Stimulated activated CD4-positive, alpha-beta T cell treated with anti-CD3 and anti-CD28 coated beads, Interleukin-1b, Interleukin-23, amount 100 ng/mL, for 4 hours (primary cell): ENCODE measurements around the gene ATF5.
"Not testable (repeated sequence)": the region's sequence is repeated elsewhere in the genome, so short reads cannot be mapped to it uniquely, and the experiment has no call there.

Source experiments
- DNase-seq, 2 donors: peaks; one replicate each; pipeline ENCODE4 v3.0.0-alpha.2; 2020; ENCODE audit warnings: low read depth in 2 of 2

Gene ATF5

DNA sequence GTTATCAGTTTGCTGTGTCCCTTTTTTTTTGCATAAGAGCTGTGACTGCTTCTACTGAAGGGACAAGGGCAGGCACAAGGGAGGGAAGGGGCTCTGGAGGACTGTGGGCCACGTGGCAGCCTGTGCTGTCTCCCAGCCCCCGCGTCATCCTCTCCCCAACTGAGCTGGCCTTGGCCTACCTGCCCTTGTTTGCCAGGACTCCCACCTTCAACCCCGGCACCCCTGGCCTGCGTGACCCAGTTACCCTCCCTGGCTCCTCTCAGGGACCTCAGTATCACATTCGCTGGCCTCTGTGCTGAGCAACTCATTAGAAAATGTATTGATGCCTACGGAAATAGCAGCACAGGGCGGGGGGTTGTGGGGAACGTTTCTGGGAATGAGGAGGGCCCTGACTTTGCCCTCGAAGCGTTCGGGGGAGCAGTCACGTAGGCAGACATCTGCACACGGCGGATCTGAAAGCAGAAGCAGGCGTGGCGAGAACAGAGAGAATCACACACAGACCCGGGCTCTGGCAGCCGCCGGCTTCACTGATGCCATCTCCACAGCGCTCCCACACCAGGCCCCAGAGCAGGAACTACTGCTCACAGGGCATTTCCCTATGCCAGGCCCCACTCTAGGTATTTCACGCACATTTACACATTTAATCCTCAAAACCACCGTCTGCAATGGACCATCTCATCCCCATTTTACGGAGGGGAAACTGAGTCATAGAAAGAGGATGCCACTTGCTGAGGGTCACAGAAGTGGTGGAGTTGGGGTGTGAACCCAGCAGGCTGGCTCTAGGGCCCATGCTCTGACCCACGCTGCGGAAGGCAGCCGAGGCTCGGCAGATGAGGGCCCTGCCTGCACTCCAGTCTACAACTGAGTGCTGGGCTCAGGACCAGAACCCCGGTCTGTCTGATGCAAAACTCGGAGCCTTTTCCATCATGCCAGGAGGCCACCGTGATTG, 5.7 kb upstream of the ATF5 start:
- DNase-seq, result no peak

DNA sequence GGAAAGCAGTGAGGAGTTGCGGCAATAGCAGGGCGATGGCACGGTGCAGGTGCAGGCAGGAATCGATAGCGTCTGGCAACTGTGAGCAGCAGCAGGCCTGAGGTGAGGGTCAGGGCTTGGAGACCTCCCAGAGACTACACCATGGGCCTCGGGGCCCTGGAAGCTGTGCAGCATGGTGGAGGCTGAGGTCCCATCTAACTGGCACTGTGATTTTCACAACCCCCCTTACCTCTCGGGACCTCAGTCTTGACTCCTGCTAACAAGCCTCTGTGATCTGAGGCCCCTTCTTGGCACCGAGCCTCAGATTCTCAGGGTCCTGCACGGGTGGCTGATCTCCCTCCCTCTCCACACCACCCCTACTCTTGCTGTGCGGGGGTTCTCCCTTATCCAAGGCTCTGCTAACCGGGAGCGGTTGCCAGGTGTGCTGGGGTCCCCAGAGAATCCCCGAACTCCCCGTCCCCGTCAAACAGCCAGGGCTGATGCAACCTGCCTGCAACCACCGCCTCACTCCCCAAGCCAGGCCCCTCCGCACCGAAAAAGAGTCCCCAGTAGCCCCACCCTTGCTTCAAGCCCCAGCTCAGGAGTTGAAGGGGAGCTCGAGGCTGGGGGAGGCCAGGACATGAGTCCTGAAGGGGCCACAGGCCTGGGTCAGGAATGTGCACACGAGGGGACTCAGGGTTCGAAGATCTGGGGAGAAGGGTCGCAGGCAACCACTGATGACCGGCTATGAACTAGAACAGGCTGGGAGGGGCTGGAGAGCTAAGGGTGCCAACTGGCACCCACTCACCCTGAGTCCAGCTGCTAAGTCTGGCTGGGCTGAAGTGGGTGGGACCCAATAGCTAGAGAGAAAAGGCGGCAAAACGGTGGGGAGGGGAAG, 4.8 kb upstream of the ATF5 start:
- DNase-seq, result no peak

DNA sequence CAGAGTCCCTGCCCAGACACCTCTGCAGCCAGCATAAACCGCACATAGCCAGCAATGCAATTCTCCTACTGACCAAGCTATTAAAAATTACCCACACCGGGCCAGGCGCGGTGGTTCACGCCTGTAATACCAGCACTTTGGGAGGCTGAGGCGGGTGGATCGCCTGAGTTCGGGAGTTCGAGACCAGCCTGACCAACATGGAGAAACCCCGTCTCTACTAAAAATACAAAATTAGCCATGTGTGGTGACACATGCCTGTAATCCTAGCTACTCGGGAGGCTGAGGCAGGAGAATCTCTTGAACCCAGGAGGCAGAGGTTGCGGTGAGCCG, 4.2 kb upstream of the ATF5 start:
- DNase-seq, result not testable (repeated sequence)

DNA sequence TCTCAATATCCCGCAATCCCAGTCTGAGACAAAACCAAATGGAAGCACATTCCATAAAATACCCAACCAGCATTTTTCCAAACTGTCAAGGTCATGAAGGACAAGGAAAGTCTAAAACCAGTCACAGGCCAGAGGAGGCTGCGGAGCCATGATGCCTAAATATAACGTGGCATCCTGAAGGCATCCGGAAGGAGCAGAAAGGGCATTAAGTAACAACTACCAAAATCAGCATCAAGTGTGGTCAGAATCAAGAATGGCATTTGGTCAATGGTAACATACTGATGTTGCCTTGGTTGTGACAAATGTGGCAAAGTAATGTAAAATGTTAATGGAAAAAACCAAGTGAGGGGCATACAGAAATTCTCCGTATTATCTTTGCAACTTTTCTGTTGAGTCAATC, 3.5 kb upstream of the ATF5 start:
- DNase-seq, result no peak

DNA sequence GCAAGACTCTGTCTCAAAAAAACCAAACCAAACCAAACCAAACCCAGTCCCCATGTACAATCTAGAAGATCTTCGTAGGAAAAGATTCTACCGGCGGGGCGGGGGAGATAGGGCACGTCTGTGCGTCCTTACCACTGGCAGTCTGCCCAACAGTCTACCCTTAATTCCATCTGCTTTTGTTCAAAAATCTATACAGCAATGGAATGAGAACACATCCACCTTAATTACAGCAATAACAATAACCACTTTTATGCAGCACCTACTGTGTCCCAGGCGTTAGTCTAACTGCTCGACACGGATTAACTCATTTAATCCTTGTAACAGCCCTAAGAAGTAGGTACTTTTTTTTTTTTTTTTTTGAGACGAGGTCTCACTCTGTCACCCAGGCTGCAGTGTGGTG, 2.5 kb upstream of the ATF5 start:
- no peak for DNase-seq

DNA sequence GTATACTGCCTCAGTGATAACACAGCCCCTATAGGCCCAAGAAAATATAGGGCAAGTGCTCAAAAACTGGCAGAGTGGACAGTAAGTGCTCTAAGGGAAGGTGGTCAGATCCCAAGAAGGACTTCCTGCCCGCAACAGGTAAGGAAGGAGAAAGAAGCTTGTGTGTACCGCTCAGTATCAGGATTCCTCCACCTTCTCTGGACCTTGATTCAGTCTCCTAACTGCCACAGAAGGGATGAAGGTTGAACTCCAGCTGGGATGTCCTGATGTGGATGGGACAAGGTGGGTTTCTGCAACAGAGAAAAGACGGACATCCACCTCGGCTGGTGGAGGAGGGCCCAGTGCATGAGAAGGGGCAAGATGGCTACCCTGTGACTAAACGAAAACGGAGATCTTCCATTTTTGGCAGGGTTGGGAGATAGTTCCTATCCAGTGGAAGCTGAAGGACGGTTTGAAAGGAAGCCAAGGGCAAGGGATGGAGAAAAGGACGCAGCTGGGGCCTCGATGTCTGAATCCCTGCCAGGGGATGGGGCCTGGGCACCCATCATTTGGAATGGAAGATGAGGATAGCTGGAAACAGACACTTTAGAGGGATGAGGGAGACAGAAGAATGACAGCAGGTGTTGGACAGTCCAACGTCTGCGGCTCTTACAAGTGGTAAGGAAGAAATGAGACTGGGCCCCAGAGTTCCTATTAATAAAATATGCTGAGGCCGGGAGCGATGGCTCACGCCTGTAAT, 1.3 kb upstream of the ATF5 start:
- DNase-seq, result no peak

DNA sequence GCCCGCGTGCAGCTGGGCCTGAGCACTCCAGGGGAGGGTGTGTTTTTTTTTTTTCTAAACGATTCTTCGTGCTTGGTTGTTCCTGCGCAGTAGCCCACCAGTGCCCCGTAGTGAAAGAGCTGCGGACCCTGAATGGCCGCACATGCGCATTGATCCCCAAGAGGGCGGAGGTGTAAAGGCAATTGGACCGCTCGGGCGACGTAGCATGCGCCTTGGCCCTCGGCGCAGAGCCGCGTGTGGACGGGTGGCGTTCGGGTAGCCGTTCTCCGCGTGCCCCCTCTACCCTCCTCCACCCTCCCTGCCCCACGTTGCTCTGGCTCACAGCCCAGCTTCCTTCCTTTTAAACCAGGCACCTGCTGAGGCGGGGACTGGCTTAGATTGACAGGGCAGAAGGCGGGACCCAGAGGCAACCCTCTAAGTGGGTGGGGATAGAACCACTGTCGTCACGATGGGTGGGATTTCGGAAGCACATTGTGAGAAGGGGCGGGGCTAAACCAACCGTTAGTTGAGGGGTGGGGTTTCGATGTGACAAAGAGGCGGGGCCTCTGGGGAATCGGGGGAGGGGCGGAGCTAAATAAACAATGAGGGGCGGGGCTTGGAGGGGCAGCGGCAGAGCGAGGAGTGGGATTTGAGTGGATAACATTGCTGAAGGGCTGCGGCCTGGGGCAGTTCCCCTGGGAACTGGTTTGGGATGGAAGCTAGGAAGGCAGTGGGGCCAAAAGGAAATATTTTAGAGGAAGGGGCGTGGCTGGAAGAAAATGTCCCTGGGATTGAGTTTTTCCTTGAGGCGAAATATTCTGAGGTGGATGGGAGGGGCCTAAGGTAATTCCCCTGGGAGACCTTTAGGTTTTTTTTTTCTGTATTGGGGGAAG, 842 bp downstream of the ATF5 start:
- peak; percentile 79 to 90 for DNase-seq

DNA sequence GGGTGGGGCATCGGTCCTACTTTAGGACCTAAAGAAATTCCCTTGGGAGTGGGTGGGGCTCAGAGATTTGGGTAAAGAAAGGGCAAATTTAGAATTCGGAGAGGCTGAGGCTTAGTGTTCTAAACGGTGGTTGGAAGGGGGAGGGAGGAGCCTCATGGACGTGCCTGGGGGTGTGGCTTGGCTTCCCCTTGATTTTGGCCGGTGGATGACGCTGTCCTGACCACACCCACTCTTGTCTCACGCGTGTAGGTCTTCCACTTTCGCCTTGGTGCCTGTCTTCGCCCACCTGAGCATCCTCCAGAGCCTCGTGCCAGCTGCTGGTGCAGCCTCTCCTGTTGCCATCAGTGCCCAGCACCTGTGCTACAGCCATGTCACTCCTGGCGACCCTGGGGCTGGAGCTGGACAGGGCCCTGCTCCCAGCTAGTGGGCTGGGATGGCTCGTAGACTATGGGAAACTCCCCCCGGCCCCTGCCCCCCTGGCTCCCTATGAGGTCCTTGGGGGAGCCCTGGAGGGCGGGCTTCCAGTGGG, 1.5 kb downstream of the ATF5 start:
- no peak for DNase-seq

DNA sequence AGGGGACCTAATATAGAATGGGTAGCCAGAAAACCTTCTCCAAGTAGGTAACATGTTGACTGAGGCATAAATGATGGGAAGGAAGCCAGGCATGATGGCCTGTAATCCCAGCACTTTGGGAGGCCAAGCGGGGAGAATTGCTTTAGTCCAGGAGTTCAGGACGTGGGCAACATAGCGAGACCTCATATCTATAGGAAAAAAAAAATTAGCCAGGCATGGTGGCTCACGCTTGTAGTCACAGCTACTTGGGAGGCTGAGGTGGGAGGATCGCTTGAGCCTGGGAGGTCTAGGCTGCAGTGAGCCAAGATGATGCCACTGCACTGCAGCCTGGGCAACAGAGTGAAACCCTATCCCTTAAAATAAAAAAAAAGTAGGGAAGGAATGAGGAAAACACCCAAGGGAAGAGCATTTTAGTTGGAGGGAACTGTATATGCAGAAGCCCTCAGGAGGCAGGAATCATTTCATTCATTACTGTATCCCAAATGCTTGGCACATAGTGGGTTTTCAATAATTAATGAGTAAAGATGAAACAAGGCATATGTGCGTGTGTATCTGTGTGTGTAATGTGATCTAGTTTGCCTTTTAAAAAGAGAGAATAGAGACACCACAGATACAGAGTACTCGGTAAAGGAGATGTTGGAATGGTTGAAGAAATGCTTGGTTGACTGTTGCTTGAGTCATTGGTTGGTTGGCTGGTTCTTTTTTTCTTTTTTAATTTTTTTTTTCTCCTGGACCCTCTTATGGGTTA, 2.5 kb downstream of the ATF5 start:
- no peak for DNase-seq

DNA sequence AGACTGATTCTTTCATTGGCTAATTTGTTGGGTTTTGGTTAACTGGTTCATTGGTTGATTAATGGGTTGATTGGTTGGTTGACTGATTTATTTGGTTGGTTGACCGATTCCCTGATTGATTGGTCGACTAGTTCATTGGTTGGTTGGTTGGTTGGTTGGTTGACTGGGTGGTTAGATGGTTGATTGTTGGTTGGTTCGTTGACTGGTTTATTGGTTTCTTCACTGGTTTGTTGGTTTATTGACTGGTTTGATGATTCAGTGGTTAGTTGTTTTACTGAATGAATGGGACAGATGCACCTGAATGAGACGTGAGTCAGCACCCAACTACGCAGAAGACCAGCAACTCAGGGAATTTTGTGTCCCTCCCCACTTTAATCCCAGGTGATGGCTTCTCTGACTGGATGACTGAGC, 3.0 kb downstream of the ATF5 start:
- no peak for DNase-seq

DNA sequence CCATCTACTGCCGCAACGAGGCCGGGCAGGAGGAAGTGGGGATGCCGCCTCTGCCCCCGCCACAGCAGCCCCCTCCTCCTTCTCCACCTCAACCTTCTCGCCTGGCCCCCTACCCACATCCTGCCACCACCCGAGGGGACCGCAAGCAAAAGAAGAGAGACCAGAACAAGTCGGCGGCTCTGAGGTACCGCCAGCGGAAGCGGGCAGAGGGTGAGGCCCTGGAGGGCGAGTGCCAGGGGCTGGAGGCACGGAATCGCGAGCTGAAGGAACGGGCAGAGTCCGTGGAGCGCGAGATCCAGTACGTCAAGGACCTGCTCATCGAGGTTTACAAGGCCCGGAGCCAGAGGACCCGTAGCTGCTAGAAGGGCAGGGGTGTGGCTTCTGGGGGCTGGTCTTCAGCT, 3.7 kb downstream of the ATF5 start:
- DNase-seq, result no peak

DNA sequence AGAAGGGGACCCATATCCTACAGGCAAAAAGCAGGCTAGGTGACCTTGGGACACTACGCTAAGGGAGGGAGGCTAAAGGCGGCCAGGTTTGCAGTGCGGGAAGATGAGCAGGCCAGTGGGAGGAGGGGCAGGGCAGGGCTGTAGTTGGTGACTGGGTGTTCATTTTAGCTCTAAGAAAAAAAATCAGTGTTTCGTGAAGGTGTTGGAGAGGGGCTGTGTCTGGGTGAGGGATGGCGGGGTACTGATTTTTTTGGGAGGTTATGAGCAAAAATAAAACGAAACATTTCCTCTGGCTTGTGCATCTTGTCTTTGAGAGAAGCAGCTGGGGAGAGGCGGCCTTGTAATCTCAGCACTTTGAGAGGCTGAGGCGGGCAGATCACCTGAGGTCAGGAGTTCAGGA, 4.6 kb downstream of the ATF5 start:
- DNase-seq, result no peak

DNA sequence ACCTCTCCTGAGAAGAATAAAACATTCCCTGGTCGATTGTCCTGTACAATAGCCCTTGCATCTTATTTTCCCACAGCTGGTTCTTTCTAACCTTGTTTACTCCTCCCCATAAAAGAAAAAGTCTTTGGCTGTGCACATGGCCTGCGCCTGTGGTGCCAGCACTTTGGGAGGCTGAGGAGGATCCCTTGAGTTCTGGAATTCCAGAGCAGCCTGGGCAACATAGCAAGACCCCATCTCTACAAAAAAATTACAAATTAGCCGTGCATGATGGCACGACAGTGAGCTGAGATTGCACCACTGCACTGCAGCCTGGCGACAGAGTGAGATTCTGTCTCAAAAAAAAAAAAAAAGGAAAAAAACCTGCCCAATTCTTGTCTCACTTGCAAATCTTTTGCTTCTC, 7.5 kb downstream of the ATF5 start:
- no peak for DNase-seq

DNA sequence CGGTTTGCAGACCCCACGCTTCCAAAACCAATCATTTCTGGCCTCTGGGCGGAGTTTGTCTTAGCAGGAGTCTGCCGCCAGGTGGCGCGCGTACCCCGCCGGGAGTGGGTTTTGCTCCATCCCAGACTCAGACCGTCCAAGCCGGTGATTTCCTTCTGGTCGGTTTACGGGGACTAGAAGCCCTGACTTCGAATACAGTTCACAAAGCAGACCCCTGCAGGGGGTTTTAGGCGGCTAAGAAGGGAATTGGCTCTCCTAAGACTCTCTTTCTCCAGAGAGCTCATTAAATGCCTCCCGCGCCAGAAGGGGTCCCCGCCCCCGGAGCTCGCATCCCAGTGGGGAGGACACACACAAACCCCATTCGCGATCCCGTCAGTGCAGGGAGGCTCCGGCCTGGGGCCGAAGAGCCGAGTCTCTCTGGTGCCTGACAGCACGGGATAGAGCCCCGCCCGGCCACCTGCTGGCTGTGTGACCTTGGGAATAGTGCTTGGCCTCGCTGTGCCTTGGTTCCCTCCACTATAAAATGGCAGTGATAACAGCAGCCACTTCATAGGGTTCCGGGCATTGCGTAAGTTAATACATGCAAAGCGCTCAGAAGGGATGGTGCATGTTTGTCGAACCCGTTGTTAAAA, 8.9 kb downstream of the ATF5 start:
- peak; percentile 74 to 78 for DNase-seq

DNA sequence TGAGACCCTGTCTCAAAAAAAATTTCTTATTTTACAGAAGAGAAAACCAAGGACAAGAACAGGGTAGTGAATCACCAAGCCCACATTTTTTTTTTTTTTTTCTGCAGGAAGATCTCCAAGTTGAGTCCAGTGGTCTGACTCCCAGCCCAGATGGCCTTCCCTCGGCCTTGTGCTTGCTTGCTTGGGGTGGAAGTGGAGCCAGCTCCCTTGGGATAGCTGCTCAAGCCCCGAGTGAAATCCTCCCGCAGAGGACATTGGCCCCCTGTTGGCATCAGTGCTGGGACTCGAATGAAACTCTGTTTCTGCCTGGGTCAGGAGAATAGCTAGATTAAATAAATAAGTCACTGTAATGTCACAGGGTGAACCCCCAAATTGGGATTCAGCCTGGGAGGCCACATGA, 9.7 kb downstream of the ATF5 start:
- DNase-seq, result no peak

DNA sequence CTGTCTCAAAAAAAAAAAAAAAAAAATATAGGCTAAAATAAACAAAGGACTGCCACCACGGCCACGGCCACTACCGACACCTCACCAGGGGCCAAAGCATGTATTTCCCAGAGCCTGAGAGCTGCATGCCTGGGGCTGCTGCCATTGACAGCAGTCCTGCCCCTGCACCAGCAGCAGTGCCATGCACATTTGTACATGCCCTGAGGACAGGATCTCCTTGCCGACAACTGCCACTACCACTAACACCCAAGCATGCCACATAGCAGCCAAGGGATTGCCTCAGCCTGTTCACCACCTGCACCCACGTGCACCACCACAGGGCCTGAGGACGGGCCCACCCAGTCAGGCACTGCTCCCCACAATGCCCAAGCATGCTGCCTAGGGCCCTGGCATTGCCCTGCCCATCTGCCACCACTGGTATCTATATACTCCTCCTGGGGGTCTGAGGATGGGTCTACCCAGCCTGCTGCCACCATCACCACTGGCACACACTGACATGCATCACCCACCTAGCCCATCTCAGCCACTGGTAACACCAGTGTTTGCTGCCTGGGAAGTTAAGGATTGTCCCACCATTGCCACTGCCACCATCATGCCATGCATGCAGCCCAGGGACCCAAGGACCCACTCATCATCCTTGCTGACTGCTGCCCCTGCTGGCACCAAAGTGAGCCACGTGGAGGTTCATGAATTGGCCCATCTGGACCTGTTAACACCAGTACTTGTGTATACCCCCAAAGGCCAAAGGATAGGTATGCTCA, 10.9 kb downstream of the ATF5 start:
- DNase-seq, result no peak

DNA sequence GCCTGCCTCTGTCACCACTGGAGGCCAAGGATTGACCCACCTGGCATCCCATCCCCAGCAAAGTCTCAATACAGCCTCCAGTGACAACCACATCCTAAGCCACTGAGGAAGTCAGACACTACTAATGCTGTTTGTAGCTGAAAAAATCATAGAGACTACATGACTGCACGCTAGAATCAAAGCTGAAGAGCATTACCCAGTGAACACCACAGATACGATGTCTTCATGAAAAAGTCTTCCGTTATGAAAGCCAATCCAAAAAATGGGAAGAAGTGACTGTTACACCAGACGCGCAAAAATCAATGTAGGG, 11.4 kb downstream of the ATF5 start:
- DNase-seq, result no peak

DNA sequence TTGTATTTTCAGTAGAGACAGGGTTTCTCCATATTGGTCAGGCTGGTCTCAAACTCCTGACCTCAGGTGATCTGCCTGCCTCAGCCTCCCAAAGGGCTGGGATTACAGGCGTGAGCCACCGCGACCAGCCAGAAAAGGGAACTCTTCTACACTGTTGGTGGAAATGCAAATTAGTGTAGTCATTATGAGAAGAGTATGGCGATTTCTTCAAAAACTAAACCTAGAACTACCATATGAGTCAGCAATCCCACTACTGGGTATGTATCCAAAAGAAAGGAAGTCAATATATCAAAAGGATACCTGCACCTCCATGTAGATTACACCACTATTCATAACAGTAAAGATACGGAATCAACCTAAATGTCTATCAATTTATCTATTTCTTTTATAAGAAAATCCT, 15.6 kb downstream of the ATF5 start:
- not testable (repeated sequence) for DNase-seq

DNA sequence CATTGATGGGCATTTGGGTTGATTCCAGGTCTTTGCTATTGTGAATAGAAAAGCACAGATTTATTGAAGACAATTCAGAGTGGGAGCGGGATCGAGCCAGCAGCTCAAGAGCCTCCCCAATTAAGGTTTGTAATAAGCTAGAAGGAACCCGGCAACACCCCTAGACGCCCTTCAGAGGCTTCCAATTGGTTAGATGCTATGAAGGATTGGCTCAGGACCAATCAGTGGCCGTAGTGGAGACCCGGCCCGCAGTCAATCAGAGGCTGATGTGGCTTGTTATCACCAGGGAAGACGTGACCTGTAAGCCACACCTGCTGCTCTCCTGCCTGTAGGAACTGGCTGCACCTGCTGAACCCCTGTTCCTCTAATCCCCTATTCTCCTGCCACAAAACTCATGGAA, 17.4 kb downstream of the ATF5 start:
- no peak for DNase-seq
